HepG2 (cell line): ENCODE data around the gene ELOVL2. TPM values are rescaled to one million over a fixed set of nuclear protein-coding genes. Genes with fewer than 3 reads are reported as not detected.

Source experiments
- ARHGAP35 ChIP-seq: sonication (generic); formaldehyde crosslinking; IDR thresholded peaks from 2 replicates; pipeline ENCODE4 v1.9.0; 2022; ENCODE audit warnings: mild to moderate bottlenecking, inconsistent platforms, moderate library complexity, missing genetic modification reagents, borderline replicate concordance
- BCL6 ChIP-seq: IDR thresholded peaks from 2 replicates; pipeline ENCODE4 v1.6.1; 2016; ENCODE audit warnings: missing genetic modification reagents, missing compliant biosample characterization
- CHD2 ChIP-seq: IDR thresholded peaks from 2 replicates; pipeline ENCODE4 v1.6.1; 2011; ENCODE audit warnings: low read depth, low read length, improper control_type of control experiment
- EHMT2 ChIP-seq: fragments of 200-600 bp; sonication (generic); IDR thresholded peaks from 2 replicates; pipeline ENCODE4 v1.7.0; 2017; ENCODE audit warnings: antibody characterized with exemption, low read depth, low read length, borderline replicate concordance
- FOXO1 ChIP-seq: sonication (generic); formaldehyde crosslinking; IDR thresholded peaks from 2 replicates; pipeline ENCODE4 v1.4.0; 2020; ENCODE audit warnings: missing genetic modification reagents
- HOXA3 ChIP-seq: sonication (generic); formaldehyde crosslinking; IDR thresholded peaks from 2 replicates; pipeline ENCODE4 v1.5.0; 2020; ENCODE audit warnings: missing genetic modification reagents
- KDM6A ChIP-seq: IDR thresholded peaks from 2 replicates; pipeline ENCODE4 v1.6.1; 2016; ENCODE audit warnings: low read depth
- NR2F6 ChIP-seq, 2 experiments: IDR thresholded peaks; 2 replicates each; pipeline ENCODE4 v1.6.1; 2016; ENCODE audit warnings: antibody characterized with exemption in 1 of 2, mild to moderate bottlenecking in 1 of 2
- POLR2AphosphoS2 ChIP-seq: IDR thresholded peaks from 2 replicates; pipeline ENCODE4 v1.6.1; 2011; ENCODE audit warnings: low read depth, low read length, improper control_type of control experiment
- SALL2 ChIP-seq: sonication (generic); formaldehyde crosslinking; IDR thresholded peaks from 2 replicates; pipeline ENCODE4 v1.8.1; 2023; ENCODE audit warnings: mild to moderate bottlenecking, missing genetic modification reagents, inconsistent platforms
- TBX3 ChIP-seq: fragments of 450-650 bp; IDR thresholded peaks from 2 replicates; pipeline ENCODE4 v1.6.1; 2017; ENCODE audit warnings: antibody characterized with exemption, mild to moderate bottlenecking, inconsistent platforms, borderline replicate concordance
- ZBTB21 ChIP-seq: sonication (generic); formaldehyde crosslinking; IDR thresholded peaks from 2 replicates; pipeline ENCODE4 v1.4.0; 2020; ENCODE audit warnings: missing genetic modification reagents
- ZNF33B ChIP-seq: sonication (generic); formaldehyde crosslinking; IDR thresholded peaks from 2 replicates; pipeline ENCODE4 v1.5.1; 2020; ENCODE audit warnings: mild to moderate bottlenecking, missing genetic modification reagents
- ZNF598 ChIP-seq: sonication (generic); formaldehyde crosslinking; IDR thresholded peaks from 2 replicates; pipeline ENCODE4 v1.5.1; 2020; ENCODE audit warnings: mild to moderate bottlenecking, missing genetic modification reagents, borderline replicate concordance
- polyA plus RNA-seq, 8 experiments: library from polyadenylated mRNA; depleted of rRNA in 3 of 8; stranded (reverse) in 7 of 8; unstranded in 1 of 8; fragments of >200 nt; fragmentation: Illumina TruSeq in 4 of 8; extraction: Trizol in 4 of 8; gene quantifications; 2 replicates each; pipeline versions ENCODE4 v1.2.1 to v1.2.3, GENCODE V29; 2011 to 2016; ENCODE audit warnings: low read depth in 4 of 8, missing spikeins in 1 of 8, mixed read lengths in 1 of 8; ENCODE audit not compliant: insufficient read depth in 1 of 8
- total RNA-seq, 5 experiments: library from RNA; depleted of rRNA; stranded (reverse); fragments of >200 nt; fragmentation: Illumina TruSeq; extraction: Trizol; gene quantifications; 2 replicates each; pipeline ENCODE4 v1.2.3, GENCODE V29; 2016; ENCODE audit warnings: low read depth in 1 of 5
- TF ChIP-seq, protein P1 (sequence below): sonication (generic); formaldehyde crosslinking; IDR thresholded peaks from 2 replicates; pipeline ENCODE4 v1.4.0; 2020; ENCODE audit warnings: missing genetic modification reagents, mild to moderate bottlenecking, borderline replicate concordance
- TF ChIP-seq, protein P2 (sequence below): sonication (generic); formaldehyde crosslinking; IDR thresholded peaks from 2 replicates; pipeline ENCODE4 v1.5.1; 2020; ENCODE audit warnings: missing genetic modification reagents, mild to moderate bottlenecking, borderline replicate concordance
- TF ChIP-seq, protein P3 (sequence below): sonication (generic); formaldehyde crosslinking; IDR thresholded peaks from 2 replicates; pipeline ENCODE4 v1.8.0; 2023; ENCODE audit warnings: mild to moderate bottlenecking, missing genetic modification reagents
- TF ChIP-seq, protein P4 (sequence below): sonication (generic); formaldehyde crosslinking; IDR thresholded peaks from 2 replicates; pipeline ENCODE4 v1.8.0; 2022; ENCODE audit warnings: mild to moderate bottlenecking, missing genetic modification reagents, borderline replicate concordance
- TF ChIP-seq, protein P5 (sequence below), 2 experiments: fragments of 450-650 bp in 1 of 2; sonication (generic) in 1 of 2; formaldehyde crosslinking; IDR thresholded peaks; 2 replicates each; pipeline versions ENCODE4 v1.5.0 to v1.8.0; 2020 to 2022; ENCODE audit warnings: mild to moderate bottlenecking in 1 of 2, missing genetic modification reagents in 1 of 2
- TF ChIP-seq, protein P6 (sequence below): IDR thresholded peaks from 2 replicates; pipeline ENCODE4 v1.6.1; 2016; ENCODE audit warnings: missing genetic modification reagents, missing compliant biosample characterization

The ELOVL2 gene
- total and polyA plus RNA-seq, 2 of the 13 experiments (the other 11 are each of a cell fraction or from before 2014, with no cell fraction given) = 43.6 to 65.4 TPM

DNA sequence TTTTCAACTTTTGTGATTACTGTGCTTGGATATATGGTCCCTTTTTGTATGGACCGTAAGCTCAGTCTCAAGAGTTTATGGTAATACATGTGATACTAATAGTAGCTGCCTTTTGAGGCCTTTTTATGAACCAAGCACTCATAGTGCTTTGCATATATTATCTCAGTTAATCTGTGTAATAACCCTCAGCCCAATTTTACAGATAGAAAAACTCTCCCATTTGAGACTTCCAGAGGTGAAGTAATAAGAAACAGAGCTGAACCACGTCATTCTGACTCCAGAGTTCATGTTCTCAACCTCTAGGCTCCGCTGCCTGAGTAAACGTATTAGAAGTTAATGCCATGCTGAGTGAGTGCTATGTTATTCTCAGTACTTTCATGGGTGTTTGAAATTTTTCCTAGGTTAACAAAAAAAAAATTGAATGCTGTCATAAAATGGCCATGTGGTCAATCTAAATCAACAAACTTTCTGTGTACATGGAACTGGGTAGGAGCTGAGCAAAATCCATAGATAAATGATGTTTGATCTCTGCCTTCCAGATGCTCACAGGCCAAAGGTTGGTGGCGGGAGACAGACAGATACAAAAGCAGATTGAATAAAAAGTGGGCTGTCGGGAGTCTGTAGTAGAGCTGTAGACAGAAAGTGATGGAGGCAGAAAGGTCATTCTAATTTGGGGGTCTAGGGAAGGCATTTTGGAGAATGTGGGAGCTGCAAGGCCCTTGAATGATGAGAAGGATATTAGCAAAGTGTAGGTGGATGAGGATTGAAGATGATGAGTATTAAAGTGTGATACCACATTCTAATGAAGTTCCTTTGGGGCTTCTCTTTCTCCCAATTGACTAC is 22.6 kb upstream of the ELOVL2 start (continued):
- TF ChIP-seq ARHGAP35 (CRISPR knock-in tag) (no peak), ZBTB21 (CRISPR knock-in tag) (peak; percentile 85; the same call in 1 of the 2 replicates), TBX3 (peak; percentile 66; the same call in 1 of the 2 replicates), CHD2 (no peak), ZNF598 (CRISPR knock-in tag) (no peak), POLR2AphosphoS2 (no peak), EHMT2 (peak; percentile 74; the same call in 1 of the 2 replicates), SALL2 (CRISPR knock-in tag) (0 out of 2 replicates have a peak, but pooled peaks have one; percentile 26), NR2F6 (IDR thresholded peaks at IDR 0.05) (peak; percentile 89), NR2F6 (CRISPR knock-in tag; IDR thresholded peaks at IDR 0.05) (peak; percentile 89), KDM6A (peak; percentile 57; the same call in 1 of the 2 replicates), ZNF33B (no peak), HOXA3 (CRISPR knock-in tag) (peak; percentile 53), BCL6 (CRISPR knock-in tag) (peak; percentile 84; the same call in 1 of the 2 replicates), FOXO1 (peak; percentile 62; the same call in 1 of the 2 replicates)
- TF ChIP-seq, protein P1, sequence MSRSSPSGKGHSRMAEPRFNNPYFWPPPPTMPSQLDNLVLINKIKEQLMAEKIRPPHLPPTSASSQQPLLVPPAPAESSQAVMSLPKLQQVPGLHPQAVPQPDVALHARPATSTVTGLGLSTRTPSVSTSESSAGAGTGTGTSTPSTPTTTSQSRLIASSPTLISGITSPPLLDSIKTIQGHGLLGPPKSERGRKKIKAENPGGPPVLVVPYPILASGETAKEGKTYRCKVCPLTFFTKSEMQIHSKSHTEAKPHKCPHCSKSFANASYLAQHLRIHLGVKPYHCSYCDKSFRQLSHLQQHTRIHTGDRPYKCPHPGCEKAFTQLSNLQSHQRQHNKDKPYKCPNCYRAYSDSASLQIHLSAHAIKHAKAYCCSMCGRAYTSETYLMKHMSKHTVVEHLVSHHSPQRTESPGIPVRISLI (CRISPR knock-in tag) = peak; percentile 97
- TF ChIP-seq, protein P2, sequence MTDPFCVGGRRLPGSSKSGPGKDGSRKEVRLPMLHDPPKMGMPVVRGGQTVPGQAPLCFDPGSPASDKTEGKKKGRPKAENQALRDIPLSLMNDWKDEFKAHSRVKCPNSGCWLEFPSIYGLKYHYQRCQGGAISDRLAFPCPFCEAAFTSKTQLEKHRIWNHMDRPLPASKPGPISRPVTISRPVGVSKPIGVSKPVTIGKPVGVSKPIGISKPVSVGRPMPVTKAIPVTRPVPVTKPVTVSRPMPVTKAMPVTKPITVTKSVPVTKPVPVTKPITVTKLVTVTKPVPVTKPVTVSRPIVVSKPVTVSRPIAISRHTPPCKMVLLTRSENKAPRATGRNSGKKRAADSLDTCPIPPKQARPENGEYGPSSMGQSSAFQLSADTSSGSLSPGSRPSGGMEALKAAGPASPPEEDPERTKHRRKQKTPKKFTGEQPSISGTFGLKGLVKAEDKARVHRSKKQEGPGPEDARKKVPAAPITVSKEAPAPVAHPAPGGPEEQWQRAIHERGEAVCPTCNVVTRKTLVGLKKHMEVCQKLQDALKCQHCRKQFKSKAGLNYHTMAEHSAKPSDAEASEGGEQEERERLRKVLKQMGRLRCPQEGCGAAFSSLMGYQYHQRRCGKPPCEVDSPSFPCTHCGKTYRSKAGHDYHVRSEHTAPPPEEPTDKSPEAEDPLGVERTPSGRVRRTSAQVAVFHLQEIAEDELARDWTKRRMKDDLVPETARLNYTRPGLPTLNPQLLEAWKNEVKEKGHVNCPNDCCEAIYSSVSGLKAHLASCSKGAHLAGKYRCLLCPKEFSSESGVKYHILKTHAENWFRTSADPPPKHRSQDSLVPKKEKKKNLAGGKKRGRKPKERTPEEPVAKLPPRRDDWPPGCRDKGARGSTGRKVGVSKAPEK (CRISPR knock-in tag) = 0 out of 2 replicates have a peak, but pooled peaks have one; percentile 7
- TF ChIP-seq, protein P3, sequence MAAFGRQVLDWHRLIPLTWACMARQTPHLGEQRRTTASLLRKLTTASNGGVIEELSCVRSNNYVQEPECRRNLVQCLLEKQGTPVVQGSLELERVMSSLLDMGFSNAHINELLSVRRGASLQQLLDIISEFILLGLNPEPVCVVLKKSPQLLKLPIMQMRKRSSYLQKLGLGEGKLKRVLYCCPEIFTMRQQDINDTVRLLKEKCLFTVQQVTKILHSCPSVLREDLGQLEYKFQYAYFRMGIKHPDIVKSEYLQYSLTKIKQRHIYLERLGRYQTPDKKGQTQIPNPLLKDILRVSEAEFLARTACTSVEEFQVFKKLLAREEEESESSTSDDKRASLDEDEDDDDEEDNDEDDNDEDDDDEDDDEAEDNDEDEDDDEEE (CRISPR knock-in tag) = no peak
- TF ChIP-seq, protein P4, sequence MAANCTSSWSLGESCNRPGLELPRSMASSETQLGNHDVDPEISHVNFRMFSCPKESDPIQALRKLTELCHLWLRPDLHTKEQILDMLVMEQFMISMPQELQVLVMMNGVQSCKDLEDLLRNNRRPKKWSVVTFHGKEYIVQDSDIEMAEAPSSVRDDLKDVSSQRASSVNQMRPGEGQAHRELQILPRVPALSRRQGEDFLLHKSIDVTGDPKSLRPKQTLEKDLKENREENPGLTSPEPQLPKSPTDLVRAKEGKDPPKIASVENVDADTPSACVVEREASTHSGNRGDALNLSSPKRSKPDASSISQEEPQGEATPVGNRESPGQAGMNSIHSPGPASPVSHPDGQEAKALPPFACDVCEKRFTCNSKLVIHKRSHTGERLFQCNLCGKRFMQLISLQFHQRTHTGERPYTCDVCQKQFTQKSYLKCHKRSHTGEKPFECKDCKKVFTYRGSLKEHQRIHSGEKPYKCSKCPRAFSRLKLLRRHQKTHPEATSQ (CRISPR knock-in tag) = peak; percentile 27; the same call in 1 of the 2 replicates
- TF ChIP-seq, protein P5, sequence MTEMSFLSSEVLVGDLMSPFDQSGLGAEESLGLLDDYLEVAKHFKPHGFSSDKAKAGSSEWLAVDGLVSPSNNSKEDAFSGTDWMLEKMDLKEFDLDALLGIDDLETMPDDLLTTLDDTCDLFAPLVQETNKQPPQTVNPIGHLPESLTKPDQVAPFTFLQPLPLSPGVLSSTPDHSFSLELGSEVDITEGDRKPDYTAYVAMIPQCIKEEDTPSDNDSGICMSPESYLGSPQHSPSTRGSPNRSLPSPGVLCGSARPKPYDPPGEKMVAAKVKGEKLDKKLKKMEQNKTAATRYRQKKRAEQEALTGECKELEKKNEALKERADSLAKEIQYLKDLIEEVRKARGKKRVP (CRISPR knock-in tag; IDR thresholded peaks at IDR 0.05) = 0 out of 4 replicates have a peak, but pooled peaks of 1 of the 2 experiments have one; percentile 26
- TF ChIP-seq, protein P6, sequence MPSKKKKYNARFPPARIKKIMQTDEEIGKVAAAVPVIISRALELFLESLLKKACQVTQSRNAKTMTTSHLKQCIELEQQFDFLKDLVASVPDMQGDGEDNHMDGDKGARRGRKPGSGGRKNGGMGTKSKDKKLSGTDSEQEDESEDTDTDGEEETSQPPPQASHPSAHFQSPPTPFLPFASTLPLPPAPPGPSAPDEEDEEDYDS (CRISPR knock-in tag) = peak; percentile 17; the same call in 1 of the 2 replicates
